ENCODE data around the gene PHPT1.
A peak's percentile ranks its signal among the peaks of the same experiment; 100 is the strongest.
"Not testable (repeated sequence)": the region's sequence is repeated elsewhere in the genome, so short reads cannot be mapped to it uniquely, and the experiment has no call there.

The PHPT1 gene

GRCh38 chr9:136861874-136862457 lies 12.8 kb downstream of the PHPT1 start:
- DNase-seq = no peak

GRCh38 chr9:136862849-136863622 lies 13.8 kb downstream of the PHPT1 start:
- DNase-seq = no peak

- no peak for DNase-seq
These were observed 14.5 kb downstream of the PHPT1 start for GRCh38 chr9:136863623-136864273.

- DNase-seq = no peak
These were observed 16.0 kb downstream of the PHPT1 start for GRCh38 chr9:136865041-136865767.

GRCh38 chr9:136865768-136866103 lies 16.5 kb downstream of the PHPT1 start:
- no peak for DNase-seq

- DNase-seq = not testable (repeated sequence)
These were observed 17.8 kb downstream of the PHPT1 start for GRCh38 chr9:136866898-136867421.

- no peak for DNase-seq
These were observed 18.3 kb downstream of the PHPT1 start for GRCh38 chr9:136867480-136867879.

GRCh38 chr9:136867917-136868316 lies 18.7 kb downstream of the PHPT1 start:
- DNase-seq = no peak

- DNase-seq = no peak
These were observed 19.4 kb downstream of the PHPT1 start for GRCh38 chr9:136868644-136869043.

GRCh38 chr9:136869611-136870010 lies 20.4 kb downstream of the PHPT1 start:
- DNase-seq = not testable (repeated sequence)

- no peak for DNase-seq
These were observed 25.9 kb downstream of the PHPT1 start for GRCh38 chr9:136875155-136875554.

- DNase-seq = no peak
These were observed 27.3 kb downstream of the PHPT1 start for GRCh38 chr9:136876476-136876875.

GRCh38 chr9:136880651-136881050 lies 31.4 kb downstream of the PHPT1 start:
- no peak for DNase-seq

GRCh38 chr9:136881691-136882108 lies 32.5 kb downstream of the PHPT1 start:
- DNase-seq = no peak

- DNase-seq = no peak
These were observed 33.1 kb downstream of the PHPT1 start for GRCh38 chr9:136882109-136882946.

GRCh38 chr9:136882947-136883283 lies 33.7 kb downstream of the PHPT1 start:
- DNase-seq = not testable (repeated sequence)

- DNase-seq = not testable (repeated sequence)
These were observed 34.5 kb downstream of the PHPT1 start for GRCh38 chr9:136883670-136884069.

- peak; percentile 90 to 98 for DNase-seq
These were observed 36.9 kb downstream of the PHPT1 start, which contains the start of gene TRAF2 for GRCh38 chr9:136885950-136886578. Gene TRAF2 (plus strand): TSS chr9:136886516. CDS start chr9:136898741, 12,225 bp downstream.

GRCh38 chr9:136886610-136887597 lies 37.7 kb downstream of the PHPT1 start:
- DNase-seq = no peak

GRCh38 chr9:136888454-136888853 lies 39.2 kb downstream of the PHPT1 start:
- no peak for DNase-seq
